Superior temporal gyrus (tissue), 1 donor: Measurements from ENCODE around the gene ATXN7L2.

ENCODE experiments used
- DNase-seq: peaks from one replicate; pipeline ENCODE4 v3.0.0-alpha.2; 2016; ENCODE audit errors: extremely low spot score

The ATXN7L2 gene

GRCh38 chr1:109497449-109498160 is 13.9 kb downstream of the ATXN7L2 start:
- DNase-seq: no peak

- DNase-seq: no peak
Measured at GRCh38 chr1:109498161-109498801, 14.6 kb downstream of the ATXN7L2 start.

- DNase-seq: no peak
Measured at GRCh38 chr1:109499081-109499480, 15.4 kb downstream of the ATXN7L2 start.

GRCh38 chr1:109499661-109500536 is 16.2 kb downstream of the ATXN7L2 start:
- no peak for DNase-seq

- no peak for DNase-seq
Measured at GRCh38 chr1:109500941-109501381, 17.3 kb downstream of the ATXN7L2 start.

- DNase-seq: no peak
Measured at GRCh38 chr1:109501644-109502363, 18.1 kb downstream of the ATXN7L2 start.

GRCh38 chr1:109502364-109502851 is 18.7 kb downstream of the ATXN7L2 start:
- no peak for DNase-seq

- no peak for DNase-seq
Measured at GRCh38 chr1:109503935-109504334, 20.2 kb downstream of the ATXN7L2 start.

GRCh38 chr1:109504974-109505373 is 21.3 kb downstream of the ATXN7L2 start:
- no peak for DNase-seq

- no peak for DNase-seq
Measured at GRCh38 chr1:109508001-109508872, 24.5 kb downstream of the ATXN7L2 start.

GRCh38 chr1:109508873-109509175 is 25.1 kb downstream of the ATXN7L2 start:
- no peak for DNase-seq

- no peak for DNase-seq
Measured at GRCh38 chr1:109509176-109510134, 25.8 kb downstream of the ATXN7L2 start, which contains the start of gene AMIGO1. TSS of gene AMIGO1 (minus strand) at chr1:109509727. CDS start at chr1:109508912, 815 bp downstream.

GRCh38 chr1:109513110-109513710 is 29.5 kb downstream of the ATXN7L2 start:
- DNase-seq: no peak

- no peak for DNase-seq
Measured at GRCh38 chr1:109514846-109515245, 31.1 kb downstream of the ATXN7L2 start.

- no peak for DNase-seq
Measured at GRCh38 chr1:109516872-109517271, 33.2 kb downstream of the ATXN7L2 start.

GRCh38 chr1:109517337-109517736 is 33.6 kb downstream of the ATXN7L2 start:
- no peak for DNase-seq

GRCh38 chr1:109521002-109521951 is 37.6 kb downstream of the ATXN7L2 start:
- DNase-seq: no peak

GRCh38 chr1:109522026-109522425 is 38.3 kb downstream of the ATXN7L2 start:
- DNase-seq: no peak
